Activated gamma-delta T cell treated with Interleukin-2 at 50 U/mL for 16 hours (primary cell): ENCODE results near the gene DNAJC24.

ENCODE experiments used
- DNase-seq: peaks from one replicate; pipeline ENCODE4 v3.0.0-alpha.2; 2020

Gene DNAJC24

DNA sequence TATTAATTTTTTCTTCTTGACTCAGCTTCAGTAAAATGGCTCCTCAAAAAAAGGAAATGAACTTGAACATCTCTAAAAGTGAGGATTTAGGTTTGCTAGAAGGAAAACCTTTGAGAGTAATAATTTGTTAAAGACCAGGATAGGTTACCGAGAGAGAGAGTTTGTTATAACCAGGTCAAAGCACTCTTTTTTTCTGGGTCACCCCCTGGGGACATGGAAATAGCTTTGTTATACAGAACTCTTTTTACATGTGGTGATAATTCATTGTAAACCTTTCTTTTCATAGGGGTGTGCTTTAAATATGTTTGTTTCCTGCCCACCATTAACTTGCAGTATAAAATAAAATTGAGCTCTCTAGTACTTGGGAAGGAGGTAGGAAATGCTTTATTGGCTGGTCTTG lies 47.7 kb downstream of the DNAJC24 start:
- DNase-seq, result no peak

GRCh38 chr11:31417816-31418215 lies 48.2 kb downstream of the DNAJC24 start:
- no peak for DNase-seq

GRCh38 chr11:31419138-31419537 lies 49.5 kb downstream of the DNAJC24 start:
- DNase-seq, result no peak

DNA sequence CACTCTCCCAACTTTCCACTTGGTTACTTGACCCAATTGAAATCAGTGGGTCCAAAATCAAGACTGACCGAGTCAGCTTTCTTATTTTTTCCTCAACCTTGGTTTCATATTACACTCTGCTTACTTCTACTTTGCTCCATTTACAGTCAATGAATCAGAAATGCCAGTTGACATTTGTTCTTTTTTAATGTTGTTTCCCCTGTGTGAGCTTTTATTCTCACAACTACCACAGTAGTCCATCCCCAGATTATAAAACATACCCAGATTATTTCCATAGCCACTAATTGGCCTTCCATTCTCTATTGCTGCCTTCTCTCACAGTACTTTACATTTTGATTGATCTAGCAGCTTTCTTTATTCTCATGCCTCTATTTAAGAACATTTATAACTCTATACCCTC lies 50.0 kb downstream of the DNAJC24 start:
- DNase-seq, result no peak

DNA sequence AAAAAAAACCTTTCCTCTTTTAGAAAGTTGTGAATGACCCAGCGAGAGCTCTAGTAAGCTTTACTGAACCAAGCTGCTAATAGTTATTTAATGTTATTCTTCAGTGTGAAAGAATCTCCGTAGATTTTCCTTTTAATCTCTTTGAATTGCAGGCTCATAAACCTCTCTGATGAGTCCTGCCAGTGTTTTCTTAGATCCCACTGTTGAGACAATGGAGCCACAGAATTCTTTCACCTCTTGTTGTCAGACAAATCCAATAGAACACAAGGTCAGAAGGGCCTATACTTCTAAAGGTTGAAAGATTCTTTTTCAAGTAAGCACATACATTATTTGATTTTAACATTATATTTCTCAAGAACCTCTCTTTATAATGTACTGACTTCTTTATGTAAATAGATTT lies 52.2 kb downstream of the DNAJC24 start:
- DNase-seq, result no peak

DNA sequence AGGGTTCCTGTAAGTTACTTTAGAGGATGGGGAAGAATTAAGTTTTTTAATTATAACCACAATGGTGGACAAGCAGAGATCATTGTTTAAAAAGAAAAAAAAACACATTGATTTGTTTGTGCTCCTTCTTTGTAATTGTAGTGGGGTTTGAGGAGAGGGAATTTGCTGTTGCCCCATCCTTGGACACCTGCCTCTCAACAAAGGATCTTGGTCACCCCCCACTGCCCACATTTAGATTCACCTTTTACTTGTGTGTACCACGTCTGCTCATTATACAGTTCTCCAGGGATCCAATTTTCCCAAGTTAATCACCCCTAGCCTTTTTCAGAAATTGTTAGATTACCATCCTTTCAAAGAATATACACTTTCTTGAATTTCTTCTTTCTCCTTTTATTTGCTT lies 53.0 kb downstream of the DNAJC24 start:
- DNase-seq, result no peak

DNA sequence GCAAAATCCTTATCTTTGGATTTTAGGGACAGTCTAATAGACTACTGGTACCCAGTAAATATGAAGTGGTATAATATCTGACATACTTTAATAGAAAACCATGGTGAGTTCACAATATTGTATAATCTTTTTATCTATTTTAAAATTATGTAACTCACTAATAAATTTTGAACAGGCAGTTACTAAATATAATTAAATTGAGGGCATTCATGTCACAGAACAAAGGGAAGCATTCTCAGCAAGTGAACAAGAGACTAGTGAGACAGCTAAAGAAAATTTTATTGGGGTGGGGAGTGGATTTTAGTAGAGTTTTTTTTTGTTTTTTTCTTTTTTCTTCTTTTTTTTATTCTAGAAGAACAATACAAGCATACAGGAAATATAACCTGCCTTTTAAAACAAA lies 55.0 kb downstream of the DNAJC24 start:
- no peak for DNase-seq

DNA sequence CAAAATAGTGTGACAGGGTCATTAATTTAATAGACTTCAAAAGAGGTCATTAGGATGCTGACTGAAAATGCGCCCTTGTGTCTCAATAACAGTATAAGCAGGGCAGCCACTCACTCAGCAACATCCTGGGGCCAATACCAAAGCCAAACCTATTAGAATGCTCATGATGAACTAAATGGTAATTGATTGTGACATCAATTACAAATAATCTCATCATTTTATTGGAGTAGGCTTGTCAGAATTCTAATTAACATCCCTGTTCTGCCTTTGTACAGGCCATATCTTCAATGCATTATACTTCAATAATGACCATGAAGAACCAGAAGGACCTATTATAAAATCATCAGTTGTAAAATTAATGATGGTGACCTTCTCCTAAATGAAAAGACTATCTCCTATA lies 64.2 kb downstream of the DNAJC24 start:
- no peak for DNase-seq

DNA sequence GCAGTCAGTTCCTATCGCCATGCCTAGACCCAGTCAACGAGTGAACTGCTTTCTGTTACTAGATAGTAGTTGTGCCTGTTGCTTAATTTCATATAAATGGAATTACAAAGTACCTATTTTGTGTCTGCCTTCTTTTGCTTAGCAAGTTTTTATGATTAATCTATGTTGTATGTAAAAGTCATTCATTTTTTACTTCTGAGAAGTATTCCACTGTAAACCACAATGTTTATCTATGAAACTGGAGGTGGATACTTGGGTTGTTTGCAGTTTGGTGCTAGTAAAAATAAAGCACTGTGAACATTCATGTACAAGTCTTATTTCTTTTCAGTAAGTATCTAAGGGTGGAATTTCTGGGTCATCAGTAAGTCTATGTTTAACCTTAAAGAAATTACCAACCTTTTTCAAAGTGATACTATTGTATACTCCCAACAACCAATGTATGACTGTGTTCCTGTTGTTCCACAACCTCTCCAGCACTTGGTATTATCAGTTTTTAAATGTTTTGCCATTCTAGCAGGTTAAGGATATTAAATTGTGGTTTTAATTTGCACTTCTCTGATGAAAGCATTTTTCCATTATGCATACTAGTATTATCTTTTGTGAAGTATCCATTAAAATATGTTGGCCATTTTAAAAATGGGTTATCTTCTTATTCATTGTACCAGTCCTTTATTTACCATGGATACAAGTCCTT lies 68.2 kb downstream of the DNAJC24 start:
- DNase-seq, result no peak

DNA sequence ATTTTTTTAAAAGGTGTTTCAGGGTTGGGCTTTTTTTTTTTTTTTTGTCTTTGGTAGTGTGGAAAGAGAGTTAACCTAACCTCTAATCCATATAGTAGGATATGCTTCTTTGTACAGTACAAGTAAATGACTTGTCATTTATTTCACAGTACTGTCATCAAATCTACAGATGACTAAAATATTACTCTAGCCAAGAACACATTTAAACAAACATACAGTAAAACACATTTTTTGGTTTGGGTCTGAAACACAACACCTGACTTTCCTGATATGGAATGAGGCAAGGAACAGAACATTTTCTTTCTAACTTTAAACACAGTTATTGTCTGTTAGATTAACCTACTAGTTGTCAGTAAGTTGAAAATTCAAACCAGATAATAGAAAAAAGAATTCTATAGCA lies 71.6 kb downstream of the DNAJC24 start:
- DNase-seq, result no peak

GRCh38 chr11:31442086-31442485 lies 72.4 kb downstream of the DNAJC24 start:
- no peak for DNase-seq

GRCh38 chr11:31443802-31444201 lies 74.1 kb downstream of the DNAJC24 start:
- DNase-seq, result no peak

GRCh38 chr11:31445621-31446020 lies 76.0 kb downstream of the DNAJC24 start:
- no peak for DNase-seq

DNA sequence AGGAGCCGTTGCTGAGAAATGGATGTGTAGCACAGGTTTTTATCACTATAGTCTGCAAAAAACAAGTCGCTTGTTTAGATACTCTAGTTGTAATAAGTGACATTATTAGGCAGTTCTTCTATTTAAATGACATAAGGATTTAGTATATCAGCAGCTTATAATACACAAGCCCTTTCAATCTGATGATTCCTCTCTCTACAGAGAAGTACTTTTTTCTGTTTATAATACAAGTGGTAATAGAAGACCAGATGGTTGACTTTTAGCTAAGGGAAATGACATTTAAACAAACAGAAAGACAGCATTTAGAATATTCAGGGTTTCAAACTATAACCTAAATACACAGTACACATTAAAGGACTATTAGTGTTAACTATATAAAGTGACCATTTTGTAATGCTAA lies 79.4 kb downstream of the DNAJC24 start:
- no peak for DNase-seq

GRCh38 chr11:31450841-31451240 lies 81.2 kb downstream of the DNAJC24 start:
- no peak for DNase-seq

DNA sequence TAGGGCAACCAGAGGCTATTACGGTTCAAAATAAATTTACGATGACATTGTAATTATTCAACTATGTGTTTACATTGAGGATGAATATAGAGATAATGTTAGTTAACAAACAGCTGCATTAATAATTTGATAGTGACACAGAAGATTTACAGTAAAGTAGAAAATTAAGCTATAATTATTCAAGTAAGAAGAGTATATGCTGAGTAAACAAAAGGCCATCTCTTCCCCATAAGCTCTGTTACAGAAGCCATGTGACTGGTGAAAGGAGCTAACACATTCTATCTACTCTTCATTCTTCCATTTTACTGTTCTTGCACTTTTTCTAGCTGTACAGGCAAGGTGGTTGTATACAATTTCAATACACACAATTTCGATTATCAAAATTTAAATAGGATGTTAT lies 85.5 kb downstream of the DNAJC24 start:
- no peak for DNase-seq

- no peak for DNase-seq
These were observed 94.8 kb downstream of the DNAJC24 start for GRCh38 chr11:31464436-31464835.

DNA sequence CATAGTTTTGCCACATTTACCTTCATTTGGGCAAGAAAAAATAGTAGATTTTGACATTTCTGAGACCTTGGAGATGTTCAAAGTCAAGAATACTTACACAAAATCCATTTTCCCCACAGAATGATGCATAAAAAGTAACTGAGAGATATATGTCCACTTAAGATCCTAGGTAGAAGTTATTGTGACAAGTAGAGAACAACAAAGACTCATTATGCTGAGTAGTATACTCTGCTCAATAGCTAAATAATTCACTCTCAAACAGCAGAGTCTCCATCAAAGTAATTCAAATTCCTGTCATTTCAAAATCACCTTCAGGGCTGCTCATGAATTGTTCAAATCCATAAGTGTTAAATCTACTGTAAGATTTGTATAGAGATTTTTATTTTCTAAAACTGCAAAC lies 104.4 kb downstream of the DNAJC24 start:
- DNase-seq, result no peak

- no peak for DNase-seq
These were observed 108.0 kb downstream of the DNAJC24 start for GRCh38 chr11:31477528-31478222.

GRCh38 chr11:31478223-31478590 lies 108.5 kb downstream of the DNAJC24 start:
- DNase-seq, result no peak

DNA sequence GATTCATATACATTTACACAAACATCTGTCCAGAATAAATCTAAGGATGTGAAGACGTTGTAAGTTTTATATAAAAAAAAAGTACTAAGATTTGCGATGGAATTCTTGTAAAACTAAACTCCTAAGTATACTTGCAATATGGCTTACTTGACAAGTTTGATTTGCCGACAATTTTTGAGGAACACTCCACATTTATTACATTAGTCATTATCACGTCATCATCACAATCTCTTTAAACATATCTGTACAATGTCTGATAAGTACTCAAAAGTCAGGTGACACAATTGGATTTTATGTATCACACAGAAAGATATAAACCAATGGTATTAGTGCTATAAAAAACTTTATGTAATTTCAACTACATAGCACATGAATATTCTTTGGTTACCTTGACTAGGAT lies 109.4 kb downstream of the DNAJC24 start:
- no peak for DNase-seq

GRCh38 chr11:31480930-31481329 lies 111.3 kb downstream of the DNAJC24 start:
- DNase-seq, result no peak
